Measurements from ENCODE around the gene FAM131C.

DNA sequence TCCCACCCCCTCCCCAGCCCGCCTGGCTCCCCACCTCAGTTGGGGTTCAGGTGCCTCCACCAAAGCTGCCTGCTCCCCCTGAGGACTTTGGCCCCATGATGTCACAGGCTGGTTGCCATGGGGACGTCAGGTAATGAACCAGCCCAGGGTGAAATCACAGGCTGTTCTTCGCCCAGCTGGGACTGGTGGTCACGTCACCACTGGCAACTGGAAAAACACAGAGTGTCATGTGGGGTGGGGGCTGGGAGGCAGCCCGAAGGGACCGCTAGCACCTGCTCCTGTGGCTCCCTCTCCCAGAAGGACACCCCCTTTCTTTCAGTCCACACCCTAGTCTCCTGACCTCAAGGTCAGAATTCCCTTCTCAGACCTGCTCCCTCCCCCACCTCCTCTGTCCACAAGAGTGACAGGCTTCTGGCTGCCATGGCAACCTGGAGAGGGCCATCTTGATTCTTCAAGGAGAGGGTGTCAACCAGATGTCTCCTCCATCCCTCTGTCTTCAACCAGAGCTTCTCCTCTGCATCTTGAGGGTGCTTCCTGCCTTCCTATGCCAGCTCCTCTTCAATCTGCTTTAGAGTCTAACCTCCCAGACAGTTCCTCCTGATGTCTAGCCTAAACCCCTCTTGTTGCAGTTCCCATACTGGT, 6.2 kb downstream of the FAM131C start:
- TF ChIP-seq, protein P1, sequence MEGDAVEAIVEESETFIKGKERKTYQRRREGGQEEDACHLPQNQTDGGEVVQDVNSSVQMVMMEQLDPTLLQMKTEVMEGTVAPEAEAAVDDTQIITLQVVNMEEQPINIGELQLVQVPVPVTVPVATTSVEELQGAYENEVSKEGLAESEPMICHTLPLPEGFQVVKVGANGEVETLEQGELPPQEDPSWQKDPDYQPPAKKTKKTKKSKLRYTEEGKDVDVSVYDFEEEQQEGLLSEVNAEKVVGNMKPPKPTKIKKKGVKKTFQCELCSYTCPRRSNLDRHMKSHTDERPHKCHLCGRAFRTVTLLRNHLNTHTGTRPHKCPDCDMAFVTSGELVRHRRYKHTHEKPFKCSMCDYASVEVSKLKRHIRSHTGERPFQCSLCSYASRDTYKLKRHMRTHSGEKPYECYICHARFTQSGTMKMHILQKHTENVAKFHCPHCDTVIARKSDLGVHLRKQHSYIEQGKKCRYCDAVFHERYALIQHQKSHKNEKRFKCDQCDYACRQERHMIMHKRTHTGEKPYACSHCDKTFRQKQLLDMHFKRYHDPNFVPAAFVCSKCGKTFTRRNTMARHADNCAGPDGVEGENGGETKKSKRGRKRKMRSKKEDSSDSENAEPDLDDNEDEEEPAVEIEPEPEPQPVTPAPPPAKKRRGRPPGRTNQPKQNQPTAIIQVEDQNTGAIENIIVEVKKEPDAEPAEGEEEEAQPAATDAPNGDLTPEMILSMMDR (IDR thresholded peaks at IDR 0.05), result no peak
- TF ChIP-seq POLR2AphosphoS5 (IDR thresholded peaks at IDR 0.05) (no peak), POLR2A (IDR thresholded peaks at IDR 0.05) (no peak)

Measured in stomach (tissue), 4 donors.